MCF 10A (cell line): ENCODE results near the gene DUSP16. TPM values are rescaled to one million over a fixed set of nuclear protein-coding genes. Genes with fewer than 3 reads are reported as not detected.
"Not testable (repeated sequence)": the region's sequence is repeated elsewhere in the genome, so short reads cannot be mapped to it uniquely, and the experiment has no call there.

Experiments used
- BruUV-seq: library from RNA; stranded (reverse); fragments of 400-500 nt; replicated peaks from 2 replicates; lab custom pipeline; 2021; lab: Mats Ljungman, UMichigan
- CTCF ChIA-PET: fragments of 300-600 bp; sonication (Branson Sonifier 250); formaldehyde crosslinking; extraction: SDS; loops from one replicate; lab custom pipeline; 2021; ENCODE audit warnings: antibody characterized with exemption, inconsistent platforms; lab: Yijun Ruan, JAX
- POLR2A ChIA-PET: fragments of 300-600, 350-650 bp; sonication (Branson Sonifier 250); formaldehyde crosslinking; extraction: SDS; loops from one replicate; lab custom pipeline; 2020; ENCODE audit warnings: antibody characterized with exemption, inconsistent platforms; lab: Yijun Ruan, JAX
- DNase-seq: peaks from one replicate; pipeline ENCODE4 v3.0.0-alpha.2; 2018; ENCODE audit not compliant: unreplicated experiment
- H3K27ac Mint-ChIP-seq: one replicate; pipeline ENCODE4 v1.8.0; 2022; ENCODE audit warnings: mild to moderate bottlenecking, low read depth, mixed read lengths; ENCODE audit not compliant: unreplicated experiment
- H3K27me3 Mint-ChIP-seq: one replicate; pipeline ENCODE4 v1.8.0; 2022; ENCODE audit warnings: mixed read lengths; ENCODE audit not compliant: insufficient read depth, unreplicated experiment
- H3K36me3 Mint-ChIP-seq: one replicate; pipeline ENCODE4 v1.8.0; 2022; ENCODE audit warnings: mild to moderate bottlenecking, moderate library complexity, mixed read lengths; ENCODE audit not compliant: insufficient read depth, unreplicated experiment
- H3K4me1 Mint-ChIP-seq: one replicate; pipeline ENCODE4 v1.8.0; 2022; ENCODE audit warnings: mixed read lengths; ENCODE audit not compliant: insufficient read depth, unreplicated experiment
- H3K4me3 Mint-ChIP-seq: one replicate; pipeline ENCODE4 v1.8.0; 2022; ENCODE audit warnings: mild to moderate bottlenecking, moderate library complexity, mixed read lengths; ENCODE audit not compliant: unreplicated experiment
- H3K9me3 Mint-ChIP-seq: one replicate; pipeline ENCODE4 v1.8.0; 2022; ENCODE audit warnings: mixed read lengths; ENCODE audit not compliant: unreplicated experiment
- intact Hi-C: fragments of 100-400 bp; cut with micrococcal nuclease; formaldehyde crosslinking; loops from 2 replicates; pipeline ENCODE4 v1.14.1; 2022
- total RNA-seq: library from RNA; stranded (reverse); gene quantifications from 2 replicates; pipeline ENCODE4 v1.2.3, GENCODE V29; 2022
- TF ChIP-seq, protein P1 (sequence below): fragments of 200-600 bp; IDR thresholded peaks from one replicate; pipeline ENCODE4 v1.8.0; 2022; ENCODE audit warnings: antibody characterized with exemption, mild to moderate bottlenecking; ENCODE audit not compliant: unreplicated experiment

DUSP16 gene
- total RNA-seq, 1 experiment from 2014 or later = 20.7 TPM

DNA sequence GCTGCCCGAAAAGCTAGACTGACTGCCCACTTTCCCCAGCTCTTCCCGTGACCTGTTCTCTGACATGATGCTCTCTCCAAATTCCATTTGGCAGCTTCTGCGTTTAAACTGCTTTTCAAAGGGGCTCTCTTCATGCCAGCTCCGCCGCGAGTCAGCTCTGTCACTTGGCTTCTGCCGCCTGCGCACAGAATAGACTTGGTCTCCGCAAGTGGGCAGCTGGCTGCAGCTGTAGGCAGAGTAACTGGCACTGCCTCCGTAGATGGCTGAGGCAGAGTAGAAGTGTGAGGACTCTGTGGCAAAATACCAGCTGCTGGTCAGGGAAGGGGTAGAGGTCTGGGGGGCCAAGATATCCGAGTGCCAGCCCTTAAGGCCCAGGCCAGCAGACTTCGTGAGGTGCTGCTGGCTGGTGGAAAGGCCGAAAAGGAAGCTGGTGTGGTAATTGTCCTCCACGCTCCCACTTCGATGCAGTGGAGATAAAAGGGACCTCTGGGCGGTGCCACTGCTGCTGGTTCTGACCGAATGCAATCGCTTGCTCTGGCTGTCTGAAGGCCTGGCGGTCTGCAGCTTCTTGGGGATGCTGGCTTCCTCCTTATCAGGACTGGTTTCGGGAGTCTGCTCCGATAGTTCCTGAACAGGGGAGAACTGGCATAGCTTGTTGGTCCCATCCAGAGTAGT lies 85.7 kb downstream of the DUSP16 start:
- TF ChIP-seq, protein P1, sequence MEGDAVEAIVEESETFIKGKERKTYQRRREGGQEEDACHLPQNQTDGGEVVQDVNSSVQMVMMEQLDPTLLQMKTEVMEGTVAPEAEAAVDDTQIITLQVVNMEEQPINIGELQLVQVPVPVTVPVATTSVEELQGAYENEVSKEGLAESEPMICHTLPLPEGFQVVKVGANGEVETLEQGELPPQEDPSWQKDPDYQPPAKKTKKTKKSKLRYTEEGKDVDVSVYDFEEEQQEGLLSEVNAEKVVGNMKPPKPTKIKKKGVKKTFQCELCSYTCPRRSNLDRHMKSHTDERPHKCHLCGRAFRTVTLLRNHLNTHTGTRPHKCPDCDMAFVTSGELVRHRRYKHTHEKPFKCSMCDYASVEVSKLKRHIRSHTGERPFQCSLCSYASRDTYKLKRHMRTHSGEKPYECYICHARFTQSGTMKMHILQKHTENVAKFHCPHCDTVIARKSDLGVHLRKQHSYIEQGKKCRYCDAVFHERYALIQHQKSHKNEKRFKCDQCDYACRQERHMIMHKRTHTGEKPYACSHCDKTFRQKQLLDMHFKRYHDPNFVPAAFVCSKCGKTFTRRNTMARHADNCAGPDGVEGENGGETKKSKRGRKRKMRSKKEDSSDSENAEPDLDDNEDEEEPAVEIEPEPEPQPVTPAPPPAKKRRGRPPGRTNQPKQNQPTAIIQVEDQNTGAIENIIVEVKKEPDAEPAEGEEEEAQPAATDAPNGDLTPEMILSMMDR = no peak
- BruUV-seq = no TSS peak
- ChIA-PET CTCF (interaction anchor here (0.6 kb wide), 1 partner anchor 109 kb away, joined by 3 read pairs; no protein-coding TSS in a partner anchor), POLR2A (interaction anchor here (0.7 to 1.2 kb wide), 2 partner anchors 9 to 135 kb away, joined by 3 to 4 read pairs; partner anchors contain the start of gene CREBL2)
- Mint-ChIP-seq H3K4me3 (no peak overlapping the region), H3K27ac (no peak overlapping the region), H3K4me1 (no peaks in the 10 kb centered on the region), H3K9me3 (no peaks in the 10 kb centered on the region), H3K27me3 (no peaks in the 10 kb centered on the region), H3K36me3 (peaks cover 30% of the 10 kb centered on the region)
- DNase-seq = no peak
- intact Hi-C loops = no loop called here

DNA sequence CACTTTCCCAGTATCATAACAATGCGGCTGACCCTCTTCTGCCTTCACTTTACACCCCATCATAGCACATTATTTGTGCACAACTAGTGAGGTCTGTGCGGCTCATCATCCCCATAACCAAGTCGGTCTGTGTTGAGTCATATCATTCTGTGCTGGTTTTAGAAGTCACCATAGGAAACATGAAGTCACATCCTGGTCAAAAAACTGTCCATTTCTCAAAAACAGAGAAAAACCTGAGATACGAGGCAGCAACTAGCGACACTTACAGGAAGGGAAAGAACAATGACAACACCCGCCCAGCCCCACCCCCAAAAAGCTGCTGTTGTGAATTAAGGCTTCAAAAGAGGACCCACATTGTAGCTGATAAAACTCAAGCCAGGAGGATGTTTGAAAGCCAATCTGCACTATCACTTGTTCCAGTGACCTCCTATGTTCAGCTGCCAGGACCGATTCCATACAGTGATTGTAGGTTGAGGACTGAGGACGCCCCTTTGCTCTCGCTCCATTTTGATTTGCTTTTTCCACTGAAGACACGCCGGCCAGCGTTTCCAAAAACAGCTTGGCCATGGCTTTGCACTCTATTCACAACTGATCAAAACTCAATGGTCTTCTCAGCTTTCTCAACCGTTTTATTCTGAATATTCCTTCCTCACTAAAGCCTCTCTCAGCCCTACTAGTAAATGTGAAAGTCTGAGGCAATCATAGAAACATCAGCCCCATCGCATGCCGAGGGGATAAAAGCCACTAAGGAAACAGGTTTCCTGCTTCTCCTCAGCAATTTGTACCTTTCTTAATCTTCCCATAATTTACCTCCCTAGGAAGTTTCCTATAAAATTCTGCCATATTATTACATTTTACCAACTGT lies 87.5 kb downstream of the DUSP16 start:
- CTCF ChIA-PET = interaction anchor here (0.7 kb wide), 1 partner anchor 42 kb away, joined by 3 read pairs; no protein-coding TSS in a partner anchor
- Mint-ChIP-seq H3K27ac (no peak overlapping the region), H3K9me3 (no peaks in the 10 kb centered on the region), H3K36me3 (peaks cover 21% of the 10 kb centered on the region), H3K4me3 (no peak overlapping the region), H3K27me3 (no peaks in the 10 kb centered on the region), H3K4me1 (peaks cover 8% of the 10 kb centered on the region)
- DNase-seq = no peak
- intact Hi-C loops = no loop called here
- no TSS peak for BruUV-seq
- TF ChIP-seq, protein P1 = no peak
- POLR2A ChIA-PET = no interaction called here

DNA sequence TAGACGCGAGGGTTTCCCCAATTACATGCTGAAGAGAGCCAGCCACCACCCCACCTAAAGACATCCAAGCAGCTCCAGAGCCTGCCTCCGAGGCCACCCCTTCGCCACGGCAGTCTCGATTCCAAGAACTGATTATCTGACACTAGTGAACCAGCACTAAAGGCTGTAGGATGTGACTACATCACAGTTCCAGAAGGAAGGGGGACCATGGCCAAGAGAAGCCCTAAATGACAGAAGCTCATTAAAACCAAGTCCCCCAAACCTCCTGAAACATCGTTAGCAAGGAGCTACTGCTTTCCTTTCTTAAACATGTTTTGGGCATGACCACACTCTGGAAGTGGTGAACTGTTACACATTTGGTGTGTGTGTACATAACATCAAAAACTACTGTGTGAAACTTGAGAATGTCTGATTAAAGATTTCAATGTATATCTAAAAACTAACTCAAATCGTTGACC lies 88.2 kb downstream of the DUSP16 start:
- H3K4me1 Mint-ChIP-seq = peaks cover 14% of the 10 kb centered on the region
- peak overlapping the region; percentile 33 for H3K27ac Mint-ChIP-seq
- ChIA-PET POLR2A (interaction anchor here (0.7 to 1.1 kb wide), 3 partner anchors 18 to 118 kb away, joined by 3 to 6 read pairs (median 5); partner anchors contain the start of genes BORCS5 and DUSP16), CTCF (no interaction called here)
- H3K4me3 Mint-ChIP-seq = no peak overlapping the region
- BruUV-seq = no TSS peak
- TF ChIP-seq, protein P1 = no peak
- no peaks in the 10 kb centered on the region for H3K27me3 Mint-ChIP-seq
- H3K9me3 Mint-ChIP-seq = no peaks in the 10 kb centered on the region
- intact Hi-C loops = no loop called here
- no peak for DNase-seq
- H3K36me3 Mint-ChIP-seq = peaks cover 15% of the 10 kb centered on the region

DNA sequence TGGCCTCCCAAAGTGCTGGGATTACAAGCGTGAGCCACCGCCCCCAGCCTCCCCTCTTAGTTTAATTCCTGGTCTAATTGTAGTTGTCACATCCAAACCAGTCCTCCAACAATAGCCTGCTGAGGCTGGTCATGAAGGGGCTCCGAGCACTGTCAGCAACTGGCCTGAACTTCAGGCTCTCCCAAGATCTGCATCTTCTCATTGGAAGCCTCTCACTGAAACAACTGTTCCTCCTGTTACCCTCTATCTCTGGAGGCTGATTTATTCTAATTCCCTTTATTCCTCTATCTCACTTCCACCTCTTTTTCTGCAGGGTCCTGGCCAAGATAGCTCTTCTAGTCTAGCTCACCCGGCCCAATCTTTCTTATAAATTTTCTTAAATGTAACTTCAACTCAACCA lies 89.4 kb downstream of the DUSP16 start:
- BruUV-seq = no TSS peak
- H3K4me1 Mint-ChIP-seq = peaks cover 17% of the 10 kb centered on the region
- intact Hi-C loops = no loop called here
- no peaks in the 10 kb centered on the region for H3K9me3 Mint-ChIP-seq
- H3K4me3 Mint-ChIP-seq = no peak overlapping the region
- TF ChIP-seq, protein P1 = no peak
- H3K36me3 Mint-ChIP-seq = peaks cover 17% of the 10 kb centered on the region
- DNase-seq = no peak
- ChIA-PET POLR2A (interaction anchor here (0.5 to 1.9 kb wide), 4 partner anchors 16 to 75 kb away, joined by 3 to 6 read pairs (median 4); no protein-coding TSS in a partner anchor), CTCF (interaction anchor here (0.8 to 1.6 kb wide), 3 partner anchors 42 to 157 kb away, joined by 3 to 6 read pairs (median 3); partner anchors contain the start of gene DUSP16)
- no peaks in the 10 kb centered on the region for H3K27me3 Mint-ChIP-seq
- H3K27ac Mint-ChIP-seq = no peak overlapping the region

- BruUV-seq, H3K27ac Mint-ChIP-seq, H3K9me3 Mint-ChIP-seq, H3K27me3 Mint-ChIP-seq, H3K4me3 Mint-ChIP-seq, DNase-seq, intact Hi-C loops: not testable (repeated sequence)
- ChIA-PET CTCF (interaction anchor here (1.6 kb wide), 1 partner anchor 91 kb away, joined by 6 read pairs; the partner anchor contains the start of gene DUSP16), POLR2A (interaction anchor here (1.9 kb wide), 1 partner anchor 74 kb away, joined by 6 read pairs; no protein-coding TSS in a partner anchor)
- Mint-ChIP-seq H3K36me3 (peaks cover 17% of the 10 kb centered on the region), H3K4me1 (peaks cover 17% of the 10 kb centered on the region)
Observed at GRCh38 chr12:12471982-12472961, 90.4 kb downstream of the DUSP16 start.
